CD4-positive, alpha-beta T cell treated with Interferon gamma for 1 hour (primary cell): ENCODE measurements around the gene SORCS3.

Experiments used
- DNase-seq: peaks from one replicate; pipeline ENCODE4 v3.0.0-alpha.2; 2020

Gene SORCS3

DNA sequence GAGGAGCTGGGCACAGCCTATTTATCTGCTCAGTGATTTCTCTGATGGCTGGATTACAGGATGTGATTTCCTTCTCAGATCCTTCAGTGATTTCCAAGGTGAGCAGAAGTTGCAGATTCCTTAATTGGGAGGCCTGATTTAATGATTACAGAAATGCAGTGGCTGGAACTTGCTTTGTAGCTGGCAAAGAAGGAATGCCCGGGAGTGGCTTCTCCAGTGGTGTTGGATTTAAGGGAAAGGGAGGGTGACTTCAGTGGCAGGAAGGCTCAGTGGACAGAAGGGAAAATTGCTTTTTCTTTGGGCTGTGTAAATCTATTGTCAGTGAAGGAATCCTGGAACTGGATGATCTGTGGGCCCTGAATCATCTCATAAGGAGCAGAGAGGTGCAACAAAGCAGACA is 5.1 kb downstream of the SORCS3 start:
- no peak for DNase-seq

GRCh38 chr10:104648421-104648820 is 7.3 kb downstream of the SORCS3 start:
- no peak for DNase-seq

DNA sequence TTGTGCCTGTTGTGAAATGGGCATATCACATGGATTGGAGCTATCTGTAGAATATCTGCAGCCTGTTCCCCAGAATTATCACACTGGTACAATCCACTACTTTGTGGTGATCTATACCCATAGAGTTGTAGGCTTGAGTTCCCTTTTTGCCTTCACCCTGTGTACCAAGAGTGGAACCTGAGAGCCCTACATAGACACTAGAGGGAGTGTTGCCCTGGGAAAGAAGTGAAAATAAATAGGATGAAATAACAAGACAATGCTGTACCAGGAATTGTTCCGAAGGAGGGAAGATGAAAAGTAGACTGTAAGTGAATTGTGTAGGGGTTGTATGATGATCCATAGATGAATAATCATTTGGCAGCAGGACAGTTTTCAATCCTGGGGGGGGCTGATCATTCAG is 9.0 kb downstream of the SORCS3 start:
- no peak for DNase-seq

DNA sequence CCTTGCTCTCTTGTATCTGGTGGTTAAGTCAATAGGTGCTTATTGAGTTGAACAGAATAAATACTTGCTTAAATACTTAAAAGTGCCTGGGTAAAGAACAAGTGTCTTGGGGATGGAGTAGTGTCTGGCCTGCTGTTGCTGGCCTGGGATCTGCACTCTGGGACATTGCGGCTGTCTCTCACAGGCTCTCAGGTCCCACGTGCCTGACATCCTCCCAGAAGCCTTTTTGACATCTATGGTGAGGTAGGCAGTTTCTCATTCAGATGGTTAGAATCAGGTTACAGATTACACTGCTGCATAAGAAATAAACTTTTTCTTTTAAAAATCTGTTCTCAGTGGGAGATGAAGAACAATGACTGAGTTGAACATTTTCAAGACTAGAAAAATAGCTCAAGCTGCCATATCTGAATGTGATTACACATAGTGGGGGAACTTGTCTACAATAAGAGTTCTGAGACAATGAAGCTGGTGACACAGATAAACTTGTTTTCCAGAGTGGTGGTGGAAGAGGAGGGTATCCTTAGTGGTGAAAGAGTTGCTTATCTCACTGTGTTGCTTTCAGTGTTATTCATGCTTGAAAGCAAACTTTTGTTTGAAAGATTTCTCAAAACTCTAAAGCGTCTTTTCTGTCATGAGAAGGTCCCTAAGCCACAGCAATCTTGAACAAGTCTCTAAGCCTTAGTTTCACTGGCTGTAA is 9.7 kb downstream of the SORCS3 start:
- DNase-seq, result no peak

GRCh38 chr10:104657036-104657435 is 15.9 kb downstream of the SORCS3 start:
- no peak for DNase-seq

GRCh38 chr10:104657457-104657856 is 16.4 kb downstream of the SORCS3 start:
- no peak for DNase-seq

DNA sequence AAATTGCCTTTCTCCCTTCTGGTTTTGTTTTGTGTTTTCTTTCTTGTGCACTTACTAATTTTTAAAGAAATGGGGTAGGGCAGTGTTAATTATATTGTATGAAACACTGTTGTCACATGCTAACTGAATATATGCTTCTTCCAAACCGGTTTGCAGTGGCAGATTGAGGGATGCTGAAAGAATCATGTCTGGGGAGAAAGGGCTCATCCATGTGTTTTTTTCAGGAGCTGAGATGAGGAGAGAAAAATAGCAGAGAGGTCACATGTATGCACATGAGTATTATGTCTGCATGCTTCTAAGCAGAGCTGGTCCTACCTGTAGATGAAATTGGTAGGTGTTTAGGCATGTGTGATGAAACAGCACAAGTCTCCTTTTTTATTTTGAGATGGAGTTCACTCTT is 17.0 kb downstream of the SORCS3 start:
- DNase-seq, result no peak

- no peak for DNase-seq
Observed at GRCh38 chr10:104659809-104660208, 18.7 kb downstream of the SORCS3 start.

- DNase-seq, result no peak
Observed at GRCh38 chr10:104663076-104663475, 22.0 kb downstream of the SORCS3 start.

GRCh38 chr10:104663563-104663962 is 22.5 kb downstream of the SORCS3 start:
- DNase-seq, result no peak

- DNase-seq, result no peak
Observed at GRCh38 chr10:104664205-104664604, 23.1 kb downstream of the SORCS3 start.

DNA sequence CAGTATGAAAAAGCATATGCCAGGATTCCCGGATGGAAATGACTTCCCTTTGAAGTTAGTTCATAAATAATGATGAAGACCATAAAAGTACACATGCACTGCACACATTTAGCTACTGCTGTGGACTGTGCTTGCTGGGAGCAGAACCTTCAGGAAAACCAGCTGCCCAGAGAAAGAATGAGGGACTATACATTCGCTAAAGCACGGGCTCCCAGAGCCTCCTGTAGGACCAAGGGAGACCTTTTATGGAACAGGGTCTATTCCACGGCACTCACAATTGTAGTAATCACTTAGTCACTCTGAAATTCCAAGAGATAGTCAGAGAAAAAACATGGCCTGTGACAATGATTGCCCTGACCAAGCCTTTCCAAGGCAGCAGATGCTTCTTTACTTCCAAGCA is 24.1 kb downstream of the SORCS3 start:
- DNase-seq, result no peak

DNA sequence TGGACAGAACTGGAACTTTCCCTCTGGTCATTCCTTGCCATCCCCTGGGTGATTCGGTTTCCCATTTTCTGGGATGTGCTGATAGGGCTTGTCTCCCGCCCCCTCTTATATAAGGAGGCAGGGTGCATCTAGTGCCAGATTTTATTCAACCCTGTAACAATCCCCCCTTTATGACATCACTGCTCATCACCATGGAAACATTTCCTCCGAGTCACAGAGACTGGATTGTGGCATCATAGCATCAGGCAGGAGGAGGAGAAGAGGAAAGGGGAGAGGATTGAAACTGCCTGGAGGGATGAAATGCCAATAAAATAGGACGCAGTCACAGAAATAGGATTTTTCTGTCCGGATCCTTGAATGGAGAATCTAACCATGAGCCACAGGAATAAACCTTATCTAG is 25.0 kb downstream of the SORCS3 start:
- no peak for DNase-seq

- DNase-seq, result no peak
Observed at GRCh38 chr10:104676874-104677273, 35.8 kb downstream of the SORCS3 start.

DNA sequence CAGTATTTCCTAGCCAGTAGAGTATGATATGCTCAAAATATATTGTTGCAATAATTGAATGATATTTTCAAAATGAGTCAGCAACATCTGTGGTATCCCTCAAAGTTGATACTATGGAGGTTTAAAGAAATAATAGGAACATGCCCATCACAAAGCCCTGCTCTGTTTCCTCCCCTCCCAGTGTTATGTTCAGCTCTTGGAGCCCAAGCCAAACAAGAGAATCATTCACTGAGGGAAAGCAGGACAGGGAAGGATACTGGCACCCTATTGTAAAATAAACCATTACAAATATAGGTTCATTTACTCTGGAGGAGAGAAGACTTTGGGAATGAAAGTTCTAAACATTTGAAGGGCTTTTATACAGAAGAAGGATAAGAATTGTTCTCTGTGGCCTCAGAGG is 37.6 kb downstream of the SORCS3 start:
- DNase-seq, result no peak

- no peak for DNase-seq
Observed at GRCh38 chr10:104680467-104681401, 39.6 kb downstream of the SORCS3 start.

- DNase-seq, result no peak
Observed at GRCh38 chr10:104681485-104681884, 40.4 kb downstream of the SORCS3 start.

DNA sequence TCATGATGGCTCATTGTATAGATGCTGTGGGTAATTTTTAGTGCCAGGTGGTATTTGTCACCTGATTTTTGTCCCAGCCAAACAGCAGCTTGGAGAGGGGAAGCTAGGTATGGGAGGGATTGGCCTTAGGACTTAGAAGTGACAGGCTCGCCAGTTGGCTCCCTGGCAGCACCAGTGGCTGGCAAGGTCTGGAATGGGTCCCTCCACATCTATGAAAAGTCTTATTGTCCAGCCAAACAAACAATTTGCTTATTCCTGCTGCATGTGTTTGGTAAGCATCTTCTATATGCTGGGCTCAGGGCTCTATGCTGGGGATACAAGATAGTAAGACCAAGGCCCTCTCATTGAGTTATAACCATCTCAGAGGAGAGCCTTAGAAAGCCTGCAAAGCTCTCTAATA is 42.5 kb downstream of the SORCS3 start:
- DNase-seq, result no peak

GRCh38 chr10:104686829-104687228 is 45.7 kb downstream of the SORCS3 start:
- DNase-seq, result no peak

- DNase-seq, result no peak
Observed at GRCh38 chr10:104688251-104689042, 47.4 kb downstream of the SORCS3 start.

DNA sequence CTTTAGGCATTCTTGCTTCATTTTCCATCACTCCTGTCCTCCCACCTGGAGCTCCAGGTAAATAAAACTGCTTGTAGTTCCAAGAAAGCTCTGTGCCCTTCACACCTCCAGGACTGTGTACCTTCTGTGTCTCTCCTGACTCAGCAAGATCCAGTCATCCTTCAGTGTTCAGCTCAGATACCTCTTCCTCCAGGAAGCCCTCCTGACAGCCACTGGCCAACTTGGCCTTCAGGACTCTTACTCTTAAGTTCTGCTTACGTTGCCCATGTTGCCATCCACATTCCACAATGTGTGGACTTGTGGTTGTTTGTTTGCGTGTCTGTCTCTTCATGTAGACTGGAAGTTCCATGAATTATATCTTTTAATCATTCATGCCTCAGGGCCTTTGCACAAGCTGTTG is 48.0 kb downstream of the SORCS3 start:
- DNase-seq, result no peak

GRCh38 chr10:104689547-104689946 is 48.5 kb downstream of the SORCS3 start:
- DNase-seq, result no peak

DNA sequence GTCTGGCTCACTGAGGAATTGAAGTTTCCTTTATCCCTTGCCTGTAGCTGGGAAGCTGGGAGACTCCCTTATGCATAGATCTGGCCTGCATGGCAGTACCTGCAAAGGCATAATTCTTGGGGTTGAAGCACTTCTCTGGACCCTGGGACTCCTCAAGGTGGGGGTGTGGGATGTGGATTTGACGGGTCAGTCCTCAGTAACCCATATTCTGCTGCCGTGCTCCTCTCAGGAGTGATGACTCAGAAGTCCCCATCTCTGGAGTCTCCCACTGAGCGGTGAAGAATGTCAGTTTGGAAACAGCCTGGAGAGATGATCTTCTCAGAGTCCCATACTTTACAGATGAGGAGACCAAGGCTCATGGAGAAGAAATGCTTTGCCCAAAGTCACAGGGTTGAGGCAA is 49.0 kb downstream of the SORCS3 start:
- no peak for DNase-seq

DNA sequence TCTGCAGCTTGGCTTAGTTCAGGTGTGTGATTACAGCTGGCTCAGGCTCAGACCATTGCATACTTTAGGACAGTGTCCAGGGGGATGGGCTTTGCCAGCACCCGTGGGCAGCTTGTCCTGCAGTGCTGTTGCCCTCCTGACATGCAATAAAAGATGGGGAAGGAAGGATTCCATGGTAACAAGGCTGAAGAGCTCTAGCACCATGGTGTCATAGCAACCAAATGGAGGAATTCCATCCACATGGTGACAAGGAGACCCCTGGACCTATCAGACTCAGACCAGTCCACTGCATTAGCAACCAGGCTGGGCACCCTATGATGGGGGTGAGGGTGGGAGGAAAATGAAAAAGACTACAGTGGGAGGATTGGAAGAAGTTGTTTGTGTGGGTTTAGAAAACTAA is 49.9 kb downstream of the SORCS3 start:
- no peak for DNase-seq
